ENCODE measurements around the gene ZBTB20.

The ZBTB20 gene

GRCh38 chr3:115147329-115148141 lies 447 bp upstream of the ZBTB20 start:
- Histone ChIP-seq H3K79me2 (ENCODE audit: low read length) (no peaks in the 10 kb centered on the region), H3K4me2 (ENCODE audit: low read depth, low read length) (peak overlapping the region; percentile 74; the same call in 1 of the 2 replicates), H4K20me1 (ENCODE audit: insufficient read depth, low read length) (no peaks in the 10 kb centered on the region), H3K27me3 (replicated peaks; ENCODE audit: insufficient read depth, low read length) (no peaks in the 10 kb centered on the region), H3K27ac (ENCODE audit: low read length) (peak overlapping the region; percentile 62; the same call in 1 of the 2 replicates), H3K9me2 (replicated peaks; ENCODE audit: insufficient read depth, low read length) (no peaks in the 10 kb centered on the region), H3K36me3 (replicated peaks; ENCODE audit: insufficient read depth, low read length) (no peaks in the 10 kb centered on the region), H2AFZ (ENCODE audit: low read length) (peak overlapping the region; percentile 66), H3K9me3 (replicated peaks; ENCODE audit: insufficient read depth, low read length) (no peaks in the 10 kb centered on the region), H3K9ac (ENCODE audit: low read length) (peak overlapping the region; percentile 74), H3F3A (ENCODE audit: insufficient read depth, low read length) (no peaks in the 10 kb centered on the region), H3K4me3 (ENCODE audit: low read length) (peak overlapping the region; percentile 79), H3K4me1 (ENCODE audit: low read length) (no peaks in the 10 kb centered on the region; the same call in 1 of the 2 replicates)
- TF ChIP-seq EZH2phosphoT487 (IDR thresholded peaks at IDR 0.05; ENCODE audit: low read length) (no peak), EZH2 (optimal IDR thresholded peaks at IDR 0.05; ENCODE audit: low read depth, low read length) (no peak), CTCF (IDR thresholded peaks at IDR 0.05; ENCODE audit: low read length) (no peak)
- peak; percentile 99 for DNase-seq

- H3K79me2 ChIP-seq (ENCODE audit: low read length), result no peaks in the 10 kb centered on the region
- no peaks in the 10 kb centered on the region for H3K9me2 ChIP-seq (replicated peaks; ENCODE audit: insufficient read depth, low read length)
- no peaks in the 10 kb centered on the region; the same call in 1 of the 2 replicates for H3F3A ChIP-seq (ENCODE audit: insufficient read depth, low read length)
- H3K27ac ChIP-seq (ENCODE audit: low read length), result peak overlapping the region; percentile 67; the same call in 1 of the 2 replicates
- peak; percentile 27 for DNase-seq
- H3K9ac ChIP-seq (ENCODE audit: low read length), result peak overlapping the region; percentile 65
- peaks cover 8% of the 10 kb centered on the region for H3K4me1 ChIP-seq (ENCODE audit: low read length)
- peak overlapping the region; percentile 79 for H3K4me3 ChIP-seq (ENCODE audit: low read length)
- H3K36me3 ChIP-seq (replicated peaks; ENCODE audit: insufficient read depth, low read length), result no peaks in the 10 kb centered on the region
- no peaks in the 10 kb centered on the region for H3K27me3 ChIP-seq (replicated peaks; ENCODE audit: insufficient read depth, low read length)
- TF ChIP-seq CTCF (IDR thresholded peaks at IDR 0.05; ENCODE audit: low read length) (no peak), EZH2phosphoT487 (IDR thresholded peaks at IDR 0.05; ENCODE audit: low read length) (no peak), EZH2 (optimal IDR thresholded peaks at IDR 0.05; ENCODE audit: low read depth, low read length) (no peak)
- no peaks in the 10 kb centered on the region for H3K9me3 ChIP-seq (replicated peaks; ENCODE audit: insufficient read depth, low read length)
- H3K4me2 ChIP-seq (ENCODE audit: low read depth, low read length), result peak overlapping the region; percentile 76
- peak overlapping the region; percentile 57 for H2AFZ ChIP-seq (ENCODE audit: low read length)
- H4K20me1 ChIP-seq (ENCODE audit: insufficient read depth, low read length), result no peaks in the 10 kb centered on the region
Observed at GRCh38 chr3:115146032-115146417, 1.1 kb downstream of the ZBTB20 start.

- Histone ChIP-seq H3K4me2 (ENCODE audit: low read depth, low read length) (peak overlapping the region; percentile 37; the same call in 1 of the 2 replicates), H3K9me2 (replicated peaks; ENCODE audit: insufficient read depth, low read length) (no peaks in the 10 kb centered on the region), H3F3A (ENCODE audit: insufficient read depth, low read length) (no peaks in the 10 kb centered on the region; the same call in 1 of the 2 replicates), H3K4me1 (ENCODE audit: low read length) (peaks cover 29% of the 10 kb centered on the region), H3K36me3 (replicated peaks; ENCODE audit: insufficient read depth, low read length) (no peaks in the 10 kb centered on the region), H3K4me3 (ENCODE audit: low read length) (no peak overlapping the region), H3K27ac (ENCODE audit: low read length) (peak overlapping the region; percentile 30; the same call in 1 of the 2 replicates), H2AFZ (ENCODE audit: low read length) (0 out of 2 replicates have a peak overlapping the region, but pooled peaks have one; percentile 7), H3K9me3 (replicated peaks; ENCODE audit: insufficient read depth, low read length) (no peaks in the 10 kb centered on the region), H3K27me3 (replicated peaks; ENCODE audit: insufficient read depth, low read length) (no peaks in the 10 kb centered on the region), H4K20me1 (ENCODE audit: insufficient read depth, low read length) (no peaks in the 10 kb centered on the region), H3K9ac (ENCODE audit: low read length) (no peak overlapping the region), H3K79me2 (ENCODE audit: low read length) (no peaks in the 10 kb centered on the region)
- DNase-seq, result no peak
- TF ChIP-seq EZH2 (optimal IDR thresholded peaks at IDR 0.05; ENCODE audit: low read depth, low read length) (no peak), EZH2phosphoT487 (IDR thresholded peaks at IDR 0.05; ENCODE audit: low read length) (no peak), CTCF (IDR thresholded peaks at IDR 0.05; ENCODE audit: low read length) (no peak)
Observed at GRCh38 chr3:115141033-115141757, 5.9 kb downstream of the ZBTB20 start.

Data from MM.1S (cell line).